ENCODE data around the gene RAB3C.

RAB3C gene

GRCh38 chr5:58675341-58675740 is 92.5 kb downstream of the RAB3C start:
- TF ChIP-seq SNAI2 (CRISPR knock-in tag; IDR thresholded peaks at IDR 0.05) (no peak), TSHZ2 (CRISPR knock-in tag; IDR thresholded peaks at IDR 0.05) (no peak), ZNF565 (CRISPR knock-in tag; conservative IDR thresholded peaks at IDR 0.05; ENCODE audit: low read depth) (no peak), CSRNP3 (CRISPR knock-in tag; IDR thresholded peaks at IDR 0.05) (no peak), BACH2 (CRISPR knock-in tag; IDR thresholded peaks at IDR 0.05; ENCODE audit: borderline replicate concordance) (no peak), ESRRG (CRISPR knock-in tag; IDR thresholded peaks at IDR 0.05) (no peak), CREB5 (CRISPR knock-in tag; IDR thresholded peaks at IDR 0.05; ENCODE audit: low read depth) (no peak), GLIS3 (CRISPR knock-in tag; IDR thresholded peaks at IDR 0.05) (no peak), TCF4 (CRISPR knock-in tag; IDR thresholded peaks at IDR 0.05; ENCODE audit: borderline replicate concordance) (no peak), POU6F1 (CRISPR knock-in tag; IDR thresholded peaks at IDR 0.05; ENCODE audit: borderline replicate concordance, low read depth) (no peak), ZC3H10 (CRISPR knock-in tag; IDR thresholded peaks at IDR 0.05) (no peak), ISL1 (CRISPR knock-in tag; IDR thresholded peaks at IDR 0.05) (no peak), CSDC2 (CRISPR knock-in tag; IDR thresholded peaks at IDR 0.05) (no peak), RARB (CRISPR knock-in tag; IDR thresholded peaks at IDR 0.05) (no peak), ZFP30 (CRISPR knock-in tag; IDR thresholded peaks at IDR 0.05) (no peak)
- no peak for ATAC-seq

GRCh38 chr5:58677650-58678049 is 94.8 kb downstream of the RAB3C start:
- no peak for ATAC-seq
- no peak for TF ChIP-seq ZNF70 (CRISPR knock-in tag; IDR thresholded peaks at IDR 0.05)
- no peak for TF ChIP-seq OSR1 (CRISPR knock-in tag; IDR thresholded peaks at IDR 0.05)
- TF ChIP-seq POU6F1 (CRISPR knock-in tag; IDR thresholded peaks at IDR 0.05; ENCODE audit: borderline replicate concordance, low read depth), result no peak
- no peak for TF ChIP-seq GLIS3 (CRISPR knock-in tag; IDR thresholded peaks at IDR 0.05)
- no peak for TF ChIP-seq PPARA (CRISPR knock-in tag; IDR thresholded peaks at IDR 0.05; ENCODE audit: borderline replicate concordance)
- no peak for TF ChIP-seq ZNF565 (CRISPR knock-in tag; conservative IDR thresholded peaks at IDR 0.05; ENCODE audit: low read depth)
- TF ChIP-seq ESRRG (CRISPR knock-in tag; IDR thresholded peaks at IDR 0.05), result no peak
- no peak for TF ChIP-seq TOX (CRISPR knock-in tag; IDR thresholded peaks at IDR 0.05; ENCODE audit: borderline replicate concordance)
- no peak for TF ChIP-seq ISL1 (CRISPR knock-in tag; IDR thresholded peaks at IDR 0.05)
- no peak for TF ChIP-seq ZNF8 (CRISPR knock-in tag; IDR thresholded peaks at IDR 0.05)
- no peak for TF ChIP-seq BACH2 (CRISPR knock-in tag; IDR thresholded peaks at IDR 0.05; ENCODE audit: borderline replicate concordance)
- no peak for TF ChIP-seq ARNTL (CRISPR knock-in tag; IDR thresholded peaks at IDR 0.05; ENCODE audit: borderline replicate concordance, low read depth)

- TF ChIP-seq ESRRG (CRISPR knock-in tag; IDR thresholded peaks at IDR 0.05), result no peak
- TF ChIP-seq OSR1 (CRISPR knock-in tag; IDR thresholded peaks at IDR 0.05), result no peak
- TF ChIP-seq ZNF8 (CRISPR knock-in tag; IDR thresholded peaks at IDR 0.05), result no peak
- ATAC-seq, result no peak
Measured at GRCh38 chr5:58680503-58680902, 97.6 kb downstream of the RAB3C start.

Data from SK-N-SH treated with all-trans-retinoic acid at 6 μM for 48 hours (cell line).